SK-N-SH treated with all-trans-retinoic acid at 6 μM for 48 hours (cell line): Measurements from ENCODE around the gene FAM227B.

Experiments used
- ATAC-seq: fragments of 200-7000 bp; cut with Tn5 transposase; 3 replicates; pipeline ENCODE4 v1.9.1; 2020; ENCODE audit warnings: mild to moderate bottlenecking, moderate library complexity
- ESRRG ChIP-seq: fragments of 250-450 bp; sonication (Bioruptor Pico); IDR thresholded peaks from 2 replicates; pipeline ENCODE4 v1.6.1; 2021; ENCODE audit warnings: mild to moderate bottlenecking
- ISL1 ChIP-seq: fragments of 250-450 bp; sonication (Bioruptor Pico); IDR thresholded peaks from 2 replicates; pipeline ENCODE4 v2.1.2; 2022; ENCODE audit warnings: mild to moderate bottlenecking, moderate library complexity
- PATZ1 ChIP-seq: fragments of 250-450 bp; sonication (Bioruptor Pico); IDR thresholded peaks from 2 replicates; pipeline ENCODE4 v1.8.0; 2020; ENCODE audit warnings: mild to moderate bottlenecking, moderate library complexity, borderline replicate concordance
- TCF4 ChIP-seq: fragments of 250-450 bp; sonication (Bioruptor Pico); IDR thresholded peaks from 2 replicates; pipeline ENCODE4 v1.8.0; 2021; ENCODE audit warnings: mild to moderate bottlenecking, moderate library complexity, borderline replicate concordance
- TOX ChIP-seq: fragments of 250-450 bp; sonication (Bioruptor Pico); IDR thresholded peaks from 2 replicates; pipeline ENCODE4 v1.8.0; 2021; ENCODE audit warnings: mild to moderate bottlenecking, moderate library complexity, borderline replicate concordance
- TSHZ2 ChIP-seq: fragments of 250-450 bp; sonication (Bioruptor Pico); IDR thresholded peaks from 2 replicates; pipeline ENCODE4 v1.5.0; 2020; ENCODE audit warnings: mild to moderate bottlenecking, moderate library complexity
- ZC3H10 ChIP-seq: fragments of 250-450 bp; sonication (Bioruptor Pico); IDR thresholded peaks from 2 replicates; pipeline ENCODE4 v1.5.1; 2021; ENCODE audit warnings: mild to moderate bottlenecking, moderate library complexity
- ZFP3 ChIP-seq: fragments of 250-450 bp; sonication (Bioruptor Pico); IDR thresholded peaks from 2 replicates; pipeline ENCODE4 v1.5.0; 2020; ENCODE audit warnings: mild to moderate bottlenecking, moderate library complexity
- ZNF70 ChIP-seq: fragments of 450-650 bp; formaldehyde crosslinking; IDR thresholded peaks from 2 replicates; pipeline ENCODE4 v1.5.0; 2020; ENCODE audit warnings: mild to moderate bottlenecking, moderate library complexity
- ZNF8 ChIP-seq: fragments of 450-650 bp; formaldehyde crosslinking; IDR thresholded peaks from 2 replicates; pipeline ENCODE4 v1.5.0; 2020; ENCODE audit warnings: mild to moderate bottlenecking, moderate library complexity
- TF ChIP-seq, protein P1 (sequence below): fragments of 250-450 bp; sonication (Bioruptor Pico); IDR thresholded peaks from 2 replicates; pipeline ENCODE4 v1.5.1; 2021; ENCODE audit warnings: mild to moderate bottlenecking, moderate library complexity
- TF ChIP-seq, protein P2 (sequence below): fragments of 250-450 bp; sonication (Bioruptor Pico); IDR thresholded peaks from 2 replicates; pipeline ENCODE4 v1.8.0; 2021; ENCODE audit warnings: low read depth, mild to moderate bottlenecking, moderate library complexity, borderline replicate concordance
- TF ChIP-seq, protein P3 (sequence below): fragments of 250-450 bp; sonication (Bioruptor Pico); IDR thresholded peaks from 2 replicates; pipeline ENCODE4 v1.5.1; 2020; ENCODE audit warnings: low read depth, mild to moderate bottlenecking, moderate library complexity

FAM227B gene

DNA sequence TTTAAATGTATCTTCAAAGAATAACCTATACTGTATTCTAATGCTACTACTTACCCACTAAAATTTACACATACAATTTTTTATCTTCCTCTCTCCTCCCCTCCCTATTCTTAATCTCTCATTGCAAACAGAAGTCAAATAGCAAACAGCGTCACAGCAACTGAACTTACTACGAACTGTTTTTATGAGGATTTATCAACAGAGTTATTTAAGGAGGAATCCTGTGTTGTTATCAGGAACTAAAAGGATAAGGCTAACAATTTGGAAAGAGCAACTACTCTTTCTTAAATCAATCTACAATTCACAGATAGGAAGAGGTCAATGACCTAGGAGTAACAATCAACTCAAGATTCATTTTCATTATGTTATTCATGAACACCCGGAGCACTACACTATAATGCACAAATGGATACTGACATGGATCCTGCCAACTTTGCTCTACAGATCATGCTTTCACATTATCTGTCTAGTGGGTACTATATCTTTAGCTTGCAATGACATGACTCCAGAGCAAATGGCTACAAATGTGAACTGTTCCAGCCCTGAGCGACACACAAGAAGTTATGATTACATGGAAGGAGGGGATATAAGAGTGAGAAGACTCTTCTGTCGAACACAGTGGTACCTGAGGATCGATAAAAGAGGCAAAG, 196.6 kb downstream of the FAM227B start (continued):
- TF ChIP-seq, protein P1, sequence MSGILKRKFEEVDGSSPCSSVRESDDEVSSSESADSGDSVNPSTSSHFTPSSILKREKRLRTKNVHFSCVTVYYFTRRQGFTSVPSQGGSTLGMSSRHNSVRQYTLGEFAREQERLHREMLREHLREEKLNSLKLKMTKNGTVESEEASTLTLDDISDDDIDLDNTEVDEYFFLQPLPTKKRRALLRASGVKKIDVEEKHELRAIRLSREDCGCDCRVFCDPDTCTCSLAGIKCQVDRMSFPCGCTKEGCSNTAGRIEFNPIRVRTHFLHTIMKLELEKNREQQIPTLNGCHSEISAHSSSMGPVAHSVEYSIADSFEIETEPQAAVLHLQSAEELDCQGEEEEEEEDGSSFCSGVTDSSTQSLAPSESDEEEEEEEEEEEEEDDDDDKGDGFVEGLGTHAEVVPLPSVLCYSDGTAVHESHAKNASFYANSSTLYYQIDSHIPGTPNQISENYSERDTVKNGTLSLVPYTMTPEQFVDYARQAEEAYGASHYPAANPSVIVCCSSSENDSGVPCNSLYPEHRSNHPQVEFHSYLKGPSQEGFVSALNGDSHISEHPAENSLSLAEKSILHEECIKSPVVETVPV = no peak
- TF ChIP-seq TOX (CRISPR knock-in tag) (no peak), ZC3H10 (CRISPR knock-in tag) (no peak)

DNA sequence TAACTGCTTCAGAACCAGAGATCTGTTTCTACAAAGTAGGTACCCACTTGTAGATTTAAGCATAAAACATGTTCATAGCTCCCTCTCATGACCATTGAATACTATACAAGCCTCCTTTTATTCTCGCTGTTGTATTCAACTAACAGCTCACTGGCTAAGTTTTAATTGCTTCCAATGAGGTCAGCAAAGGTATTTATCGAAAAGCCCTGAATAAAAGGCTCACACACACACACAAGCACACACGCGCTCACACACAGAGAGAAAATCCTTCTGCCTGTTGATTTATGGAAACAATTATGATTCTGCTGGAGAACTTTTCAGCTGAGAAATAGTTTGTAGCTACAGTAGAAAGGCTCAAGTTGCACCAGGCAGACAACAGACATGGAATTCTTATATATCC, 197.6 kb downstream of the FAM227B start, which contains the start of gene FGF7:
TSS of gene FGF7 (plus strand) at position 222 of the 400 bp plus-strand sequence. CDS start 1,056 bp downstream, outside the sequence.
- peak; percentile 68 for ATAC-seq
- no peak for TF ChIP-seq ZFP3
- no peak for TF ChIP-seq TSHZ2 (CRISPR knock-in tag)
- TF ChIP-seq, protein P1 = 0 out of 2 replicates have a peak, but pooled peaks have one; percentile 36
- no peak for TF ChIP-seq TCF4 (CRISPR knock-in tag)
- TF ChIP-seq, all 23 proteins: peak for 1

GRCh38 chr15:49421991-49422390, 198.6 kb downstream of the FAM227B start:
- TF ChIP-seq ESRRG (CRISPR knock-in tag) = no peak
- 0 out of 2 replicates have a peak, but pooled peaks have one; percentile 12 for TF ChIP-seq ZNF8 (CRISPR knock-in tag)
- peak; percentile 70 for ATAC-seq

DNA sequence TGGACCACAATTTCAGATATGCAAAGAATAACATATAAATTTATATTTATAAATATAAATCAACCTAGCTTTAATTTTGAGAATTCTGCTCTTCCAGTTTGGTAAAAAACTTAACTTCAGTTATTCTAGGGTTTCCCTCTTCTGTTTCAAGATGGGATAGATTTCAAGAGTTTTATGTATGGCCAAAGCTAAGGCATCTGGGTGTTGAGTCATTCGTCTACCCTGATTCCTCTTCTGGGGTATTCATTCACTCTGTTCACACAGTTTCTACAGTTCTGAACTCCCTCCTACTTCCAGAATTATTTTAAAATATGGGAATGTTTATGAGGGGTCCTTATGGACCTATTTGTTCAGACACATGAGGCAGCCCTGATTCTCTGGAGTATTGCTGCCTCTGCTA, 201.8 kb downstream of the FAM227B start:
- no peak for ATAC-seq
- no peak for TF ChIP-seq ZNF8 (CRISPR knock-in tag)
- TF ChIP-seq, protein P2, sequence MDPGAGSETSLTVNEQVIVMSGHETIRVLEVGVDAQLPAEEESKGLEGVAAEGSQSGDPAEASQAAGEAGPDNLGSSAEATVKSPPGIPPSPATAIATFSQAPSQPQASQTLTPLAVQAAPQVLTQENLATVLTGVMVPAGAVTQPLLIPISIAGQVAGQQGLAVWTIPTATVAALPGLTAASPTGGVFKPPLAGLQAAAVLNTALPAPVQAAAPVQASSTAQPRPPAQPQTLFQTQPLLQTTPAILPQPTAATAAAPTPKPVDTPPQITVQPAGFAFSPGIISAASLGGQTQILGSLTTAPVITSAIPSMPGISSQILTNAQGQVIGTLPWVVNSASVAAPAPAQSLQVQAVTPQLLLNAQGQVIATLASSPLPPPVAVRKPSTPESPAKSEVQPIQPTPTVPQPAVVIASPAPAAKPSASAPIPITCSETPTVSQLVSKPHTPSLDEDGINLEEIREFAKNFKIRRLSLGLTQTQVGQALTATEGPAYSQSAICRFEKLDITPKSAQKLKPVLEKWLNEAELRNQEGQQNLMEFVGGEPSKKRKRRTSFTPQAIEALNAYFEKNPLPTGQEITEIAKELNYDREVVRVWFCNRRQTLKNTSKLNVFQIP (CRISPR knock-in tag) = no peak

DNA sequence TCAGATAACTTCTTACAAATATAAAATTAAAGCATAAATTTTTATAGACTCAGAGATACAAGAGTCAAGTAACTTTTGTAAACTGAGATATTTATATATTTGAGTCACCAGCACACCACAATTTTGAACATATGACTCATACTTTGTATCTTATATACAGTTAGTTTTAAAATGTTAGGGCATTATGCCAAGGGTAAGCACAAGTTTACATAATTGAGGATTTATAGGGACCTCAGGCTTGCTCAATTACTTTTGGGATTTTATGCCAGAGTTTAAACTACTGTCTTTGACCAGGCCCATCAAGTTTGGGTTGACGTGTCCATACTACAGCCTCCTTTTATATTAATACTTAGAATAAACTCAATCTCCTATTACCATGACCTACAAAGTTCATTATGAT, 205.0 kb downstream of the FAM227B start:
- TF ChIP-seq, protein P3, sequence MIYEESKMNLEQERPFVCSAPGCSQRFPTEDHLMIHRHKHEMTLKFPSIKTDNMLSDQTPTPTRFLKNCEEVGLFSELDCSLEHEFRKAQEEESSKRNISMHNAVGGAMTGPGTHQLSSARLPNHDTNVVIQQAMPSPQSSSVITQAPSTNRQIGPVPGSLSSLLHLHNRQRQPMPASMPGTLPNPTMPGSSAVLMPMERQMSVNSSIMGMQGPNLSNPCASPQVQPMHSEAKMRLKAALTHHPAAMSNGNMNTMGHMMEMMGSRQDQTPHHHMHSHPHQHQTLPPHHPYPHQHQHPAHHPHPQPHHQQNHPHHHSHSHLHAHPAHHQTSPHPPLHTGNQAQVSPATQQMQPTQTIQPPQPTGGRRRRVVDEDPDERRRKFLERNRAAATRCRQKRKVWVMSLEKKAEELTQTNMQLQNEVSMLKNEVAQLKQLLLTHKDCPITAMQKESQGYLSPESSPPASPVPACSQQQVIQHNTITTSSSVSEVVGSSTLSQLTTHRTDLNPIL = no peak
- TF ChIP-seq PATZ1 (CRISPR knock-in tag) (no peak), ZFP3 (no peak), ZC3H10 (CRISPR knock-in tag) (no peak), ISL1 (CRISPR knock-in tag) (peak; percentile 14; the same call in 1 of the 2 replicates), ZNF70 (no peak)
- TF ChIP-seq, all 23 proteins: peak for 1
- peak; percentile 75 for ATAC-seq
